Activated T-helper 2 cell treated with anti-CD3 and anti-CD28 coated beads, Interferon-gamma antibody, Interleukin-2, Interleukin-4, amounts not matched to agents 10 μg/mL and 5 μg/mL and 100 μg/mL, durations not matched to agents 14 hours and 24 hours and 36 hours (primary cell): ENCODE measurements around the gene LCN1. TPM values are rescaled to one million over a fixed set of nuclear protein-coding genes. Genes with fewer than 3 reads are reported as not detected.

Experiments
- DNase-seq: peaks from one replicate; pipeline ENCODE4 v3.0.0; 2021; ENCODE audit warnings: low spot score
- H3K27ac Mint-ChIP-seq: one replicate; pipeline ENCODE4 v1.8.0; 2021; ENCODE audit warnings: mixed read lengths
- H3K27me3 Mint-ChIP-seq: one replicate; pipeline ENCODE4 v1.8.0; 2021; ENCODE audit warnings: low read depth, mixed read lengths
- H3K36me3 Mint-ChIP-seq: one replicate; pipeline ENCODE4 v1.8.0; 2021; ENCODE audit warnings: low read depth, mixed read lengths
- H3K4me1 Mint-ChIP-seq: one replicate; pipeline ENCODE4 v1.8.0; 2021; ENCODE audit warnings: low read depth, mixed read lengths
- H3K4me3 Mint-ChIP-seq: one replicate; pipeline ENCODE4 v1.8.0; 2021; ENCODE audit warnings: low read depth, mild to moderate bottlenecking, moderate library complexity, mixed read lengths
- H3K9me3 Mint-ChIP-seq: one replicate; pipeline ENCODE4 v1.8.0; 2021; ENCODE audit warnings: mixed read lengths
- intact Hi-C: fragments of 100-400 bp; cut with micrococcal nuclease; formaldehyde crosslinking; loops from one replicate; pipeline ENCODE4 v1.15.1; 2023
- total RNA-seq: library from RNA; stranded (reverse); gene quantifications from 2 replicates; pipeline ENCODE4 v1.2.3, GENCODE V29; 2022

The LCN1 gene
- total RNA-seq, 1 donor from 2014 or later: not detected

DNA sequence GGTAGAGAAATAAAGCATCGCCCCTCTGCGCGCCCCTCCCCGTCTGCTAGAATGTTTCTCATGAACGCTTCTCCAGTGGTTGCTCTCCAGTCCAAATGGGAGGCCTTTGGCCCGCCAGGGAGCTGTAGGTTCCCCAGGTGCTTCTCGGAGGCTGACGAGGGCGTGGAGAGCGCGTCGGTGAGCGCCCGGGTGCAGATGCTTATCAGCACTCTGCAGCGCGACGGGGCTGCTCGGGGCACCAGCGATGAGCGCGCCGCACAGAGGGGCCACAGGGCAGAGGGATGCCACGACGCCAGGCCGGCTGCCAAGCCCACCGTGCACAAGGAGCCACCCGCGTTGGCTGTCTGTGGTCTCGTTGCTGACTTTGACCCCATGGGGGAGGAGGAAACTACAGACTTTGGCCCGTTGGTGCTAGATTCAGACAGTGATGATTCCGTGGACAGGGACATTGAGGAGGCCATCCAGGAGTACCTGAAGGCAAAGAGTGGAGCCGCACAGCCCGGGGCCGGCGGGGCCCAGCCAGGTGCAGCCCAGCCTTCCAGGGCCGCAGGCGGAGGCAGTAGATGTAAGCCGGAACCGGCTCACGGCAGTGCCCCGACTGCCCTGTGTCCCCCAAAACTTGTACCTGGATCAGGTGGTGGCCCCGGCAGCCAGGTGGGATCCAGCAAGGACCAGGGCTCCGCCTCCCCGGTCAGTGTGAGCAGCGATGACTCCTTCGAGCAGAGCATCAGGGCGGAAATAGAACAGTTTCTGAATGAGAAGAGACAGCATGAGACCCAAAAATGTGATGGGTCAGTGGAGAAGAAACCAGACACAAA, 36.6 kb upstream of the LCN1 start:
- H3K4me3 Mint-ChIP-seq: no peak overlapping the region
- no peaks in the 10 kb centered on the region for H3K36me3 Mint-ChIP-seq
- no peaks in the 10 kb centered on the region for H3K4me1 Mint-ChIP-seq
- no peak for DNase-seq
- no peak overlapping the region for H3K27ac Mint-ChIP-seq
- intact Hi-C loops: no loop called here
- H3K9me3 Mint-ChIP-seq: no peaks in the 10 kb centered on the region
- peaks cover 24% of the 10 kb centered on the region for H3K27me3 Mint-ChIP-seq

- DNase-seq: no peak
- Mint-ChIP-seq H3K27me3 (peaks cover 24% of the 10 kb centered on the region), H3K9me3 (no peaks in the 10 kb centered on the region), H3K4me3 (no peak overlapping the region), H3K36me3 (no peaks in the 10 kb centered on the region), H3K27ac (no peak overlapping the region), H3K4me1 (no peaks in the 10 kb centered on the region)
- intact Hi-C loops: no loop called here
Measured at GRCh38 chr9:135485385-135485784, 35.9 kb upstream of the LCN1 start.

DNA sequence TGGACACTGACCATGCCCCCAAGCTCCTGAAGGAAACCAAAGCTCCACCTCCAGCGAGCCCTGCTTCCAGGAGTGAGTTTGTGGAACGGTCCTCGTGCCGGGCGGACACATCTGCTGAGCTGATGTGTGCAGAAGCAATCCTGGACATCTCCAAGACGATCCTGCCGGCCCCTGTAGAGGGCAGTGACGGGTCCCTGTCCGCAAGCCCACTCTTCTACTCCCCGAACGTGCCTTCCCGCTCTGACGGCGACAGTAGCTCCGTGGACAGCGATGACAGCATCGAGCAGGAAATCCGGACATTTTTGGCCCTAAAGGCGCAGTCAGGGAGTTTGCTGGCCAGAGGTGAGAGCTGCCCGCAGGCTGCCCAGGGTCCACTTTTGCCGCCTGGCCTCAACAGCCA, 35.4 kb upstream of the LCN1 start:
- H3K36me3 Mint-ChIP-seq: no peaks in the 10 kb centered on the region
- H3K27me3 Mint-ChIP-seq: peaks cover 24% of the 10 kb centered on the region
- H3K9me3 Mint-ChIP-seq: no peaks in the 10 kb centered on the region
- H3K4me3 Mint-ChIP-seq: no peak overlapping the region
- H3K4me1 Mint-ChIP-seq: no peaks in the 10 kb centered on the region
- DNase-seq: no peak
- H3K27ac Mint-ChIP-seq: no peak overlapping the region
- intact Hi-C loops: no loop called here

GRCh38 chr9:135486267-135487065, 34.8 kb upstream of the LCN1 start:
- Mint-ChIP-seq H3K4me1 (no peaks in the 10 kb centered on the region), H3K9me3 (no peaks in the 10 kb centered on the region), H3K27me3 (peaks cover 19% of the 10 kb centered on the region), H3K27ac (no peak overlapping the region), H3K36me3 (no peaks in the 10 kb centered on the region), H3K4me3 (no peak overlapping the region)
- DNase-seq: no peak
- intact Hi-C loops: no loop called here

- intact Hi-C loops: no loop called here
- H3K9me3 Mint-ChIP-seq: no peaks in the 10 kb centered on the region
- H3K4me1 Mint-ChIP-seq: no peaks in the 10 kb centered on the region
- peaks cover 10% of the 10 kb centered on the region for H3K27me3 Mint-ChIP-seq
- no peak overlapping the region for H3K4me3 Mint-ChIP-seq
- DNase-seq: no peak
- H3K27ac Mint-ChIP-seq: no peak overlapping the region
- H3K36me3 Mint-ChIP-seq: no peaks in the 10 kb centered on the region
Measured at GRCh38 chr9:135487281-135488012, 33.8 kb upstream of the LCN1 start.

DNA sequence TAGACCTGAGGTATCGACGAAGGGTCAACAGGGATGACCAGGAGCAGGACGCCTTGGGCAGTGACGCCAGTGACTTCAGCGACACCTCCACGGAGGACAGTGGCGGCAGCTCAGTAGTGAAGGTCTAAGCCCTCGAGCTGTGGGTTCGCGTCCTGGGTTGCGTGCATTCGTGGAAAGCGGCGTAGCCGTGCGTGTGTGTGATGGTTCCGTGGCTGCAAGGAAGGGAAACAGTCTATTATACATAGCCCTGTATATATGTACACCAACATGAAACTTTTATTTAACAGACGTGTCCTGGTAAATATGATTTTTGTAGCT, 33.3 kb upstream of the LCN1 start:
- Mint-ChIP-seq H3K9me3 (no peaks in the 10 kb centered on the region), H3K4me3 (no peak overlapping the region), H3K27me3 (peaks cover 5% of the 10 kb centered on the region), H3K36me3 (no peaks in the 10 kb centered on the region), H3K27ac (no peak overlapping the region), H3K4me1 (no peaks in the 10 kb centered on the region)
- DNase-seq: no peak
- intact Hi-C loops: no loop called here

- Mint-ChIP-seq H3K36me3 (no peaks in the 10 kb centered on the region), H3K4me3 (no peak overlapping the region), H3K4me1 (no peaks in the 10 kb centered on the region), H3K9me3 (no peaks in the 10 kb centered on the region), H3K27ac (no peak overlapping the region), H3K27me3 (peaks cover 4% of the 10 kb centered on the region)
- intact Hi-C loops: no loop called here
- no peak for DNase-seq
Measured at GRCh38 chr9:135488527-135488926, 32.7 kb upstream of the LCN1 start.

DNA sequence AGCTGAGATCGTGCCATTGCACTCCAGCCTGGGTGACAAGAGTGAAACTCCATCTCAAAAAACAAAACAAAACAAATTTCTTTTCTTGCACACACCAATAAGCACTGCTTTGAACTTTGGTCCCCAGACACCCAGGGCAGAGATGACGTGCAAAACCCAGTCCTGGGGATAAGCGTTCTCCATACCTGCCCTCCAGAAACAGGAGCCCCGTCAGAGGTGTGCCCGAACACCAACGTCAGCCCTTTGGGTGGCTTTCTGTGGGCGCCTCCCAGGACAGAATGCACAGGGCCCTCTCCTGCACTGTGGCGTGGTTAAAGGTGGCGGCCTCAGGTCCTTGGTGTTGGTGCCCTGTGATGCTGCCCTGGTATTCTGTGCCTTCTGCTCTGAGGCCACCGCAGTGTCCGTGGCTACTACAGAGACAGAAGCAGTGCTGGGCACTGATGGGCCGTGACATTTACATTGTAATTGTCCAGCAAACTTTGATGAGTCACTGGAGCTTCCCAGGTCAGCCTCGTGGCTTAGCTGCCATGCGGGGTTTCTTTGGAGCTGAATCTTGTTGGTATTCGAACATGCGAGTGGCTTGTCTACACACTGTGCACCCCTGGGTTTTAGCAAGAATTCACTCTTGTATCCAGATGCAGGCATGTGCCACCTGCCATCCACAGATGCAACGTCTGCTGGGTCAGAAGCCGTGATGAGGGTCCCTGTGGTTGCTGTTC, 31.9 kb upstream of the LCN1 start:
- Mint-ChIP-seq H3K4me1 (no peaks in the 10 kb centered on the region), H3K4me3 (no peak overlapping the region), H3K27me3 (no peaks in the 10 kb centered on the region)

GRCh38 chr9:135490166-135490870, 30.9 kb upstream of the LCN1 start:
- H3K27ac Mint-ChIP-seq: no peak overlapping the region
- DNase-seq: no peak
- no peaks in the 10 kb centered on the region for H3K36me3 Mint-ChIP-seq
- intact Hi-C loops: no loop called here
- no peaks in the 10 kb centered on the region for H3K27me3 Mint-ChIP-seq
- no peaks in the 10 kb centered on the region for H3K9me3 Mint-ChIP-seq
- no peak overlapping the region for H3K4me3 Mint-ChIP-seq
- no peaks in the 10 kb centered on the region for H3K4me1 Mint-ChIP-seq

More for the DNA sequence above, 31.9 kb upstream of the LCN1 start:
- Mint-ChIP-seq H3K27ac (no peak overlapping the region), H3K9me3 (no peaks in the 10 kb centered on the region), H3K36me3 (no peaks in the 10 kb centered on the region)
- intact Hi-C loops: no loop called here
- no peak for DNase-seq

- no peaks in the 10 kb centered on the region for H3K9me3 Mint-ChIP-seq
- intact Hi-C loops: no loop called here
- H3K4me3 Mint-ChIP-seq: no peak overlapping the region
- DNase-seq: no peak
- no peak overlapping the region for H3K27ac Mint-ChIP-seq
- H3K4me1 Mint-ChIP-seq: no peaks in the 10 kb centered on the region
- no peaks in the 10 kb centered on the region for H3K27me3 Mint-ChIP-seq
- H3K36me3 Mint-ChIP-seq: no peaks in the 10 kb centered on the region
Measured at GRCh38 chr9:135490980-135491464, 30.2 kb upstream of the LCN1 start.

GRCh38 chr9:135491764-135492163, 29.5 kb upstream of the LCN1 start:
- intact Hi-C loops: no loop called here
- H3K27me3 Mint-ChIP-seq: no peaks in the 10 kb centered on the region
- H3K9me3 Mint-ChIP-seq: no peaks in the 10 kb centered on the region
- H3K4me1 Mint-ChIP-seq: no peaks in the 10 kb centered on the region
- no peak overlapping the region for H3K4me3 Mint-ChIP-seq
- no peak overlapping the region for H3K27ac Mint-ChIP-seq
- no peak for DNase-seq
- no peaks in the 10 kb centered on the region for H3K36me3 Mint-ChIP-seq
